Activated CD4-positive, alpha-beta T cell treated with anti-CD3 and anti-CD28 coated beads for 36 hours (primary cell): ENCODE data around the gene FXYD1. TPM values are rescaled to one million over a fixed set of nuclear protein-coding genes. Genes with fewer than 3 reads are reported as not detected.
"Not testable (repeated sequence)": the region's sequence is repeated elsewhere in the genome, so short reads cannot be mapped to it uniquely, and the experiment has no call there.

ENCODE experiments used
- ATAC-seq: fragments of 200-7000 bp; cut with Tn5 transposase; one replicate; pipeline ENCODE4 v1.10.0; 2021; ENCODE audit warnings: mild to moderate bottlenecking, moderate library complexity
- CTCF ChIA-PET: fragments of 350-600 bp; sonication (Branson Sonifier 250); formaldehyde crosslinking; loops from one replicate; lab custom pipeline; 2021; ENCODE audit warnings: antibody characterized with exemption; lab: Charles Lee
- POLR2A ChIA-PET: fragments of 350-600 bp; sonication (Branson Sonifier 250); formaldehyde crosslinking; loops from one replicate; lab custom pipeline; 2021; ENCODE audit warnings: antibody characterized with exemption, inconsistent platforms; lab: Charles Lee
- DNase-seq: peaks from one replicate; pipeline ENCODE4 v3.0.0-alpha.2; 2020
- H3K27ac Mint-ChIP-seq: one replicate; pipeline ENCODE4 v1.8.0; 2021; ENCODE audit warnings: mixed read lengths
- H3K27me3 Mint-ChIP-seq: one replicate; pipeline ENCODE4 v1.8.0; 2021; ENCODE audit warnings: mixed read lengths
- H3K36me3 Mint-ChIP-seq: one replicate; pipeline ENCODE4 v1.8.0; 2021; ENCODE audit warnings: low read depth, mixed read lengths
- H3K4me1 Mint-ChIP-seq: one replicate; pipeline ENCODE4 v1.8.0; 2021; ENCODE audit warnings: mixed read lengths
- H3K4me3 Mint-ChIP-seq: one replicate; pipeline ENCODE4 v1.8.0; 2021; ENCODE audit warnings: mild to moderate bottlenecking, moderate library complexity, mixed read lengths
- H3K9me3 Mint-ChIP-seq: one replicate; pipeline ENCODE4 v1.8.0; 2021; ENCODE audit warnings: low read depth, mixed read lengths
- intact Hi-C, 2 experiments: fragments of 100-400 bp; cut with DNase I in 1 of 2; cut with micrococcal nuclease in 1 of 2; formaldehyde crosslinking; loops; one replicate each; pipeline versions ENCODE4 v1.14.2 to v1.15.1; 2022 to 2024; cut with DNase I, micrococcal nuclease
- total RNA-seq, 2 experiments: library from RNA; stranded (reverse); gene quantifications; one replicate each; pipeline ENCODE4 v1.2.3, GENCODE V29; 2021

FXYD1 gene
- total RNA-seq, 2 experiments from 2014 or later, result 1.9 to 2.4 TPM

DNA sequence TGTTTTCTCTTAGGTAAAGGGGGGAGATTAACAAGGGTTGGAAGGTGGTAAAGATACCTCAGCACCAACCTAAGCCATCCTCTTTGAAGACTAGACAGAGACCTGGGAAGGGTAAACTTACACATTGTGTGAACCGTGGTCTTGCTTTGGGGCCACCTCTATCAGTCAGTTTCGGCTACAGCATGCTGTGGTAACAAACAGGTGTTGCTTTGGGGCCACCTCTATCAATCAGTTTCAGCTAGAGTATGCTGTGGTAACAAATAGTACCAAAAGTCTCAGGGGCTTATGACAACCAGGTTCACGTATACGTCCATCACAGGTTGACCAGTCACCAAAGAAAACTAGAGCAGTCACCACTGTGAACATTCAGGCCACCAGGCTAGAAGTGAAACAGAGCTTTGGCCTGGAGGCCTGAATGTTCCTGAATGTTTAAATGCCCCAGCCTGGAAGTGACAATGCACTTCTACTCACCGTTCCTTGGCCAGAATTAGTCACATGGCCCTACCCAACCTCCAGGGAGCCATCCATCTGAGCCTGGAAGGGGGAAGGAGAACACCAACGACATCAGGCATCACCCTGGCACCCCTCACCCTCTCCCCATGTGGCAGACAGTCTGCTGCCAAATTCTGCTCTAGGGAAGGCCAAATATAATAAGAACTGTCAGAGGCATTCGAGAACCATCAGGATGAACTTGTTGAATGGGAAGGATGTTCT, 8.3 kb downstream of the FXYD1 start:
- H3K36me3 Mint-ChIP-seq, result no peaks in the 10 kb centered on the region
- H3K4me1 Mint-ChIP-seq, result peaks cover 19% of the 10 kb centered on the region
- no peaks in the 10 kb centered on the region for H3K9me3 Mint-ChIP-seq
- no peak overlapping the region for H3K4me3 Mint-ChIP-seq
- intact Hi-C loops, result loop anchor here in 1 of 2 experiments (10.0 kb wide), 1 partner anchor 598 kb away; the partner anchor contains the start of genes IGFLR1, LIN37, PSENEN and U2AF1L4
- ATAC-seq (no peak), DNase-seq (no peak)
- H3K27ac Mint-ChIP-seq, result no peak overlapping the region
- POLR2A ChIA-PET, result interaction anchor here (1.0 kb wide), 1 partner anchor 14 kb away, joined by 5 read pairs; no protein-coding TSS in a partner anchor
- H3K27me3 Mint-ChIP-seq, result peaks cover 7% of the 10 kb centered on the region
- CTCF ChIA-PET, result interaction anchor here (2.8 kb wide), 1 partner anchor 11 kb away, joined by 10 read pairs; no protein-coding TSS in a partner anchor

DNA sequence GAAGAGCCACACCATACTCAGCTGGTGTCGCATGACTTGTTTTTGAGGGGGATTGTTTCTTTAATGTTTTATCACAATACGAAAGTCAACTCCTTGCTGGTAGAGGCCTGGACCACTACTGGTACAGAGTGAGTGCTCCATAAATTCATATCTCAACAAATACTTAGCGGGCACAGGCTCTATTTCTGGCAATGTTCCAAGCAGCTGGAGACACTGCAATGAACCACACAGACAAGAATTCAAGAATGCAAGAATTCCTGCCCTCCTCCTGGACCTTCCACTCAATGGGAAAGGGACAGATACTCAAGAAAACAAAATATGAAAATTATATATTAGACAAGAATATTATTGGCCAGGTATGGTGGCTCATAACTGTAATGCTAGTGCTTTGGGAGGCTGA, 10.8 kb downstream of the FXYD1 start:
- POLR2A ChIA-PET, result no interaction called here
- no peak for DNase-seq
- no peak overlapping the region for H3K4me3 Mint-ChIP-seq

DNA sequence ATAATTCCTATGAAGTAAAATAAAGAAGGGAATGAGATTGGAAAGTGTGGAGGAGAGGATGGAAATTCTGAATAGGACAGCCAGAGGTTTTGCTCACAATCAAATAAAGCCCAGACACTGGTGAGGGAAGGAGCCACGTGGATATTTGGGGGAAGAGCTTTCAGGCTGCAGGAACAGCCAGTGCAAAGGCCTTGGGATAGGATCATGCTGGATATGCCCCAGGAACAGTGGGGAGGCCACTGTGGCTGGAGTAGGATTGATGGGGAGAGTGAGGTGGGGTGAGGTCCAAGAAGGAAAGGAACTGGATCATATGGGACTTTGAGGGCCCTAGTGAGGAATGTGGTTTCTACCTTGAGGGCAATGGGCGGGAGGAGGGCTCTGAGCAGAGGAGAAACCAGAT, 11.8 kb downstream of the FXYD1 start:
- Mint-ChIP-seq H3K4me3 (no peak overlapping the region), H3K27me3 (no peaks in the 10 kb centered on the region), H3K36me3 (peaks cover 3% of the 10 kb centered on the region), H3K9me3 (no peaks in the 10 kb centered on the region), H3K27ac (no peak overlapping the region), H3K4me1 (peaks cover 13% of the 10 kb centered on the region)
- no peak for ATAC-seq
- DNase-seq, result no peak
- CTCF ChIA-PET, result interaction anchor here (1.1 kb wide), 1 partner anchor 9 kb away, joined by 7 read pairs; no protein-coding TSS in a partner anchor
- POLR2A ChIA-PET, result no interaction called here
- intact Hi-C loops, result loop anchor here in 1 of 2 experiments (10.0 kb wide), 1 partner anchor 494 kb away; the partner anchor contains the start of genes COX6B1 and ETV2

More for the DNA sequence above, 10.8 kb downstream of the FXYD1 start:
- Mint-ChIP-seq H3K27me3 (no peaks in the 10 kb centered on the region), H3K4me1 (peaks cover 17% of the 10 kb centered on the region), H3K36me3 (no peaks in the 10 kb centered on the region), H3K9me3 (no peaks in the 10 kb centered on the region), H3K27ac (no peak overlapping the region)
- no peak for ATAC-seq
- CTCF ChIA-PET, result interaction anchor here (0.6 to 1.1 kb wide), 4 partner anchors 8 to 318 kb away, joined by 3 to 7 read pairs (median 3); no protein-coding TSS in a partner anchor
- intact Hi-C loops, result loop anchor here in 1 of 2 experiments (10.0 kb wide), 1 partner anchor 595 kb away; the partner anchor contains the start of genes IGFLR1, LIN37, PSENEN and U2AF1L4

DNA sequence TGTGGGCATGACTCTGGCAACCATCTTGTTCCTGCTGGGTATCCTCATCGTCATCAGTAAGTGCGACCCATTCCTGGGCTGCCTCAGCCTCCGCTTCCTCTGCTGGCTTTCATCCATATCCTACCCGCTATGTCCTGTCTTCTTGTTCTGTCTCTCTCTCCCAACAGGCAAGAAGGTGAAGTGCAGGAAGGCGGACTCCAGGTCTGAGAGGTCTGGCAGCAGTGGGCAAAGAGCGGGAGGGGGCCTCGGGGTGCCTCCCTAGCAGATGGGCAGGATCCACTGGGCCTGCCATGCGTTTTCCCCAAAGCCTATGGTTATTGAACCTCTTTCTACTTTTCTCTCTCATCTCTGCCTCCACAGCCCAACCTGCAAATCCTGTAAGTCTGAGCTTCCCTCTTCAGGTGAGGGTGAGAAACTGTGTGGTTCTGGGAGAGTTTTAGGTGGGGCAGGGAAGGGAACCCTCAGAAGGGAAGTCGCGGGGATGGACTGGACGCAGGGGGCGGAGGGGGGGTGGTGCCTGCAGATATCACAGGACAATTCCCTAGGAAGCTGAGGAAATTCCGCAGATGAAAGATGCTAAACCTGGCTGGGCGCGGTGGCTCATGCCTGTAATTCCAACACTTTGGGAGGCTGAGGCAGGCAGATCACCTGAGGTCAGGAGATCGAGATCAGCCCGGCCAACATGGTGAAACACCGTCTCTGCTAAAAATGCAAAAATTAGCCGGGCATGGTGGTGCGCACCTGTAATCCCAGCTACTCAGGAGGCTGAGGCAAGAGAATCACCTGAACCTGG, 12.8 kb downstream of the FXYD1 start:
- H3K9me3 Mint-ChIP-seq, result no peaks in the 10 kb centered on the region
- POLR2A ChIA-PET, result interaction anchor here (0.7 kb wide), 1 partner anchor 148 kb away, joined by 3 read pairs; no protein-coding TSS in a partner anchor
- H3K27me3 Mint-ChIP-seq, result no peaks in the 10 kb centered on the region
- no peak for DNase-seq
- no peak overlapping the region for H3K4me3 Mint-ChIP-seq
- H3K36me3 Mint-ChIP-seq, result peaks cover 14% of the 10 kb centered on the region
- CTCF ChIA-PET, result interaction anchor here (4.8 kb wide), 1 partner anchor 9 kb away, joined by 47 read pairs; the partner anchor contains the start of gene FXYD7
- H3K4me1 Mint-ChIP-seq, result peaks cover 21% of the 10 kb centered on the region
- intact Hi-C loops, result loop anchor here in 1 of 2 experiments (10.0 kb wide), 1 partner anchor 493 kb away; the partner anchor contains the start of genes COX6B1 and ETV2
- ATAC-seq, result no peak
- H3K27ac Mint-ChIP-seq, result no peak overlapping the region

DNA sequence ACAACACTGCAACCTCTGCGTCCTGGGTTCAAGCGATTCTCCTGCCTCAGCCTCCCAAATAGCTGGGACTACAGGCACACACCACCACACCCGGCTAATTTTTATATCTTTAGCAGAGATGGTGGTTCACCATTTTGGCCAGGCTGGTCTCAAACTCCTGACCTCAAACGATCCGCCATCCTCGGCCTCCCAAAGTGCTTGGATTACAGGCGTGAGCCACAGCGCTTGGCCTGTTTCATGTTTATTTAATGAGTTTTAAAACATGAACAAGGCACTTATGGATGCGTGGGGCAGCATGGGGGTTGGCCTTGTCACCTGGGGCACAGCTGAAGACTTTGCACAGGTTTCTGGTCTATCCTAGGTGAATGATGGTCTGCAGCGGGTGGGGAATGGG, 14.5 kb downstream of the FXYD1 start:
- not testable (repeated sequence) for DNase-seq, H3K9me3 Mint-ChIP-seq, ATAC-seq, H3K27me3 Mint-ChIP-seq
- Mint-ChIP-seq H3K4me1 (peaks cover 37% of the 10 kb centered on the region), H3K4me3 (peak overlapping the region; percentile 96), H3K36me3 (peaks cover 30% of the 10 kb centered on the region), H3K27ac (peak overlapping the region; percentile 75)
- POLR2A ChIA-PET, result interaction anchor here (1.5 kb wide), 1 partner anchor 12 kb away, joined by 5 read pairs; no protein-coding TSS in a partner anchor
- CTCF ChIA-PET, result interaction anchor here (0.7 to 4.8 kb wide), 11 partner anchors 11 to 181 kb away, joined by 3 to 47 read pairs (median 4); partner anchors contain the start of genes FXYD7 and LGI4
- intact Hi-C loops, result loop anchor here in 1 of 2 experiments (10.0 kb wide), 1 partner anchor 492 kb away; the partner anchor contains the start of genes COX6B1 and ETV2

DNA sequence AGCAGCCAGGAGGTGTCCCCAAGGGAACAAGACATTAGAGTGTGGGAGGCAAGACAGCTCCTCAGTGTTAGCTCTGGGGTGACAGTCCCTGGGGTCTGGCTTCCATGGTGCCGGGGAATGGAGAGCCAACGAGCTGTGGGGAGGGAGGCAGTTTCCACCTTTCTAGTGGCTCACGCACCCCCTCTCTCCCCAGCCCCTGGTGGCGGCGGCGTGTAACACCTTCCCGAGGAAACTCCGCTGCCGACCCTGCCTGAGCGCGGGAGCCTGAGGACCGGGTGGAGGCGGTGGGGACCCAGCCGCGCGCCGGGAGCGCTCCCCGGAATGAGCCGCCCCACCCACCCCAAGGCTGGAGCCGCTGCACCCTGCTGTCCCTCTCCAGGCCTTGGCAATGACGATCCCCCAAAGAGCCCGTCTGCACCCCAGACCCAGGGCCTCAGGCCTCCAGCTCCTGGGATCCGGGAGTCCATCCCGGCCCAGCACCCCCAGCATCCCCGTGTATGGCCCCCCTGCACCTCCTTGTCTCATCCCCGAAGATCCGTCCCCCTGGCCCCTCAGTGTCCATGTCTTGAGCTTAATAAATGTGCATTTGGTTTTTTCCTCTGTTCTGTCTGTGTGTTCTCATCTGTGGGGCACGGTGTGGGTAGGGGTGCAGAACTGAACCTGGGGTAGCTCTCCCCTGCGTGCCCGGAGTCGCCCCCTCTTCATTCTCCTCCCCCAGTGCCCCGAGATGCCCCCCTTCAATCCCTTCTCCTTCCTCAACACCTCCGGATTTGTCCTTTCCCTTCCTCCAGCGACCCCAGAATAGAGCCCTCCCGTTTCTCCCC, 15.3 kb downstream of the FXYD1 start:
- DNase-seq, result peak; percentile 88
- peaks cover 45% of the 10 kb centered on the region for H3K4me1 Mint-ChIP-seq
- ChIA-PET POLR2A (interaction anchor here (0.6 to 1.5 kb wide), 4 partner anchors 13 to 117 kb away, joined by 3 to 5 read pairs (median 4); no protein-coding TSS in a partner anchor), CTCF (interaction anchor here (0.5 to 4.8 kb wide), 17 partner anchors 9 to 905 kb away, joined by 3 to 47 read pairs (median 4); partner anchors contain the start of genes FXYD7 and LGI4)
- H3K9me3 Mint-ChIP-seq, result no peaks in the 10 kb centered on the region
- peak overlapping the region; percentile 96 for H3K4me3 Mint-ChIP-seq
- intact Hi-C loops, result loop anchor here (1.0 to 10.0 kb wide), 3 partner anchors 13 to 491 kb away; partner anchors contain the start of genes COX6B1 (in 1 of the 2), ETV2 (in 1 of the 2) and USF2 (in 1 of the 2)
- H3K27ac Mint-ChIP-seq, result peak overlapping the region; percentile 99
- ATAC-seq, result peak; percentile 60
- H3K27me3 Mint-ChIP-seq, result no peaks in the 10 kb centered on the region
- peaks cover 38% of the 10 kb centered on the region for H3K36me3 Mint-ChIP-seq

DNA sequence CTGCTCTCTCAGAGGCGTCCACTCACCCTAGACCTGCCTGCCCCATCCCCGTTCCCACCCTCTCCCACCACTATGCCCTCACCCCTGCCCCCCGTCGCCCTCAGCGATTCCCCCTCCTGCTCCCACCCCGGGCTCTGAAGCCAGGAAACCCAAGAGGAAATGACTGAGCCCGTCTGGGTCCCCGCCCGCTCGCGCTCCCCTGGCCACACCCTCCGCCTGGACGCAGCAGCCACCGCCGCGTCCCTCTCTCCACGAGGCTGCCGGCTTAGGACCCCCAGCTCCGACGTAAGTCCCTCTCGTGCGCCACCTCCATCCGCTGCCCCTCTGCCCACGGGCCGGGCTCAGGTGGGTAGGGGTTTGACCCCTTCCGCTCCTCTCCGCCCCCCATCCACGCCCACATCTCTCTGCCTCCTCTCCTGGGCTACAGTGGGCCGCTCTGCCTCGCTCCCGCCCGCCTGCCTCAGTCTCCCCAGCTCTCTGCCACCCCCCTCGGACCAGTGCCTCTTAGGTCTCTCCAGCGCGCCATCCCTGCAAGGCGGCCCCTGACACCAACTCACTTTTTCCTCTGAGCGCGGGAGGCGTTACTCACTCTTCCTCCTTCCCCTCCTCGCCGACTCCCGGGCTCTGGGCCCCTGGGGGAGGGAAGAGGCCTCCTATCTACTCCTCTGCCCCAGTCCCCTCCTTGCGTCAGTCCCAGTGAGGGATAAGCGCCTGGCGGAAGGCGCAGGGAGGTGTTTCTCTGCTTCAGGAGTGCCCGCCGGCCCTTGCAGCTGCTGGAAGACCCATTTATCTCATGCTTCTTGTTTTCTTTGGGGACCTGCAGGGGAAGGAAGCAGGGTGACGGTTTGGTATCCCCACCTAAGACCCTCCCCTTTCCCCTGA, 16.1 kb downstream of the FXYD1 start, which contains the start of gene FXYD5:
FXYD5 (plus strand) TSS at position 211 of the 882 bp plus-strand sequence. CDS start 816 bp downstream, outside the sequence.
- ATAC-seq, result peak; percentile 81
- POLR2A ChIA-PET, result interaction anchor here (0.6 to 1.0 kb wide), 2 partner anchors 53 to 81 kb away, joined by 3 read pairs; no protein-coding TSS in a partner anchor
- intact Hi-C loops, result loop anchor here (1.0 to 10.0 kb wide), 7 partner anchors 13 to 490 kb away; partner anchors contain the start of genes USF2 (in 2 of the 2), COX6B1 (in 1 of the 2), ETV2 (in 1 of the 2) and FFAR1 (in 1 of the 2)
- H3K36me3 Mint-ChIP-seq, result peaks cover 47% of the 10 kb centered on the region
- peaks cover 52% of the 10 kb centered on the region for H3K4me1 Mint-ChIP-seq
- peak within 1 kb of the TSS; percentile 96 for H3K4me3 Mint-ChIP-seq
- no peaks in the 10 kb centered on the region for H3K27me3 Mint-ChIP-seq
- H3K9me3 Mint-ChIP-seq, result no peaks in the 10 kb centered on the region
- peak; percentile 93 for DNase-seq
- CTCF ChIA-PET, result interaction anchor here (0.6 to 4.8 kb wide), 12 partner anchors 9 to 688 kb away, joined by 3 to 47 read pairs (median 4); partner anchors contain the start of genes FXYD7 and LGI4
- peak within 1 kb of the TSS; percentile 99 for H3K27ac Mint-ChIP-seq

DNA sequence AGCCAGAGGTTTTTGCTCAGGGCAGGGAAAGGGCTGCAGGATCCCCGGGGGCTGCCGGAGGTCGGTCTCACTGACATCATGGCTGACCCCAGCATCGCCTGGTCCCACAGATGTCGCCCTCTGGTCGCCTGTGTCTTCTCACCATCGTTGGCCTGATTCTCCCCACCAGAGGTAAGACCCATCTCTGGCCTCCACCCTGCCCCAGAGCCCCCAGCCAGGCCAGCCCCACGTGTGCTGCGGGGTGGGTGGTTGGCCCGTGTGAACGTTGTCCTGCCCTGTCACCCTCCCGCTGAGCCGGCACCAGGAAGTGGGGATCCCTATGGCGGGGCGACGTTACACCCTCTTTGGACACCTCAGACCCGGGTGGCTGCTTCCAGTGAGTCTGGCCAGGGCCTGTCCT, 16.8 kb downstream of the FXYD1 start:
- Mint-ChIP-seq H3K27ac (peak overlapping the region; percentile 99), H3K4me1 (peaks cover 54% of the 10 kb centered on the region), H3K27me3 (no peaks in the 10 kb centered on the region), H3K36me3 (peaks cover 53% of the 10 kb centered on the region), H3K9me3 (no peaks in the 10 kb centered on the region), H3K4me3 (peak overlapping the region; percentile 96)
- POLR2A ChIA-PET, result no interaction called here
- DNase-seq, result peak; percentile 60
- intact Hi-C loops, result loop anchor here (1.0 to 10.0 kb wide), 7 partner anchors 14 to 489 kb away; partner anchors contain the start of genes USF2 (in 2 of the 2), COX6B1 (in 1 of the 2), ETV2 (in 1 of the 2) and FFAR1 (in 1 of the 2)
- CTCF ChIA-PET, result interaction anchor here (4.8 kb wide), 1 partner anchor 13 kb away, joined by 47 read pairs; the partner anchor contains the start of gene FXYD7
- peak; percentile 25 for ATAC-seq
